Hepatocyte (in vitro differentiated cells): ENCODE measurements around the gene SLC30A10.
"Not testable (repeated sequence)": the region's sequence is repeated elsewhere in the genome, so short reads cannot be mapped to it uniquely, and the experiment has no call there.

Source experiments
- CTCF ChIP-seq: fragments of 200-600 bp; sonication (generic); IDR thresholded peaks from 2 replicates; pipeline ENCODE4 v1.5.1; 2016; ENCODE audit warnings: antibody characterized with exemption, mild to moderate bottlenecking; ENCODE audit not compliant: poor library complexity
- EZH2phosphoT487 ChIP-seq: fragments of 200-600 bp; sonication (generic); IDR thresholded peaks from one replicate; pipeline ENCODE4 v1.6.1; 2018; ENCODE audit warnings: antibody characterized with exemption, mild to moderate bottlenecking, low read depth, moderate library complexity; ENCODE audit not compliant: unreplicated experiment, severe bottlenecking

- not testable (repeated sequence) for TF ChIP-seq CTCF, EZH2phosphoT487
Measured at GRCh38 chr1:219888667-219889066, 39.7 kb downstream of the SLC30A10 start.
